Erythroblast (primary cell): ENCODE results near the gene NYAP1.

Experiments used
- GATA1 ChIP-seq: IDR thresholded peaks from 2 replicates; pipeline ENCODE4 v1.6.1; 2011; ENCODE audit warnings: low read depth, mild to moderate bottlenecking, control low read depth, low read length, moderate library complexity
- POLR2A ChIP-seq: IDR thresholded peaks from 2 replicates; pipeline ENCODE4 v1.6.1; 2011; ENCODE audit warnings: mild to moderate bottlenecking, low read length

DNA sequence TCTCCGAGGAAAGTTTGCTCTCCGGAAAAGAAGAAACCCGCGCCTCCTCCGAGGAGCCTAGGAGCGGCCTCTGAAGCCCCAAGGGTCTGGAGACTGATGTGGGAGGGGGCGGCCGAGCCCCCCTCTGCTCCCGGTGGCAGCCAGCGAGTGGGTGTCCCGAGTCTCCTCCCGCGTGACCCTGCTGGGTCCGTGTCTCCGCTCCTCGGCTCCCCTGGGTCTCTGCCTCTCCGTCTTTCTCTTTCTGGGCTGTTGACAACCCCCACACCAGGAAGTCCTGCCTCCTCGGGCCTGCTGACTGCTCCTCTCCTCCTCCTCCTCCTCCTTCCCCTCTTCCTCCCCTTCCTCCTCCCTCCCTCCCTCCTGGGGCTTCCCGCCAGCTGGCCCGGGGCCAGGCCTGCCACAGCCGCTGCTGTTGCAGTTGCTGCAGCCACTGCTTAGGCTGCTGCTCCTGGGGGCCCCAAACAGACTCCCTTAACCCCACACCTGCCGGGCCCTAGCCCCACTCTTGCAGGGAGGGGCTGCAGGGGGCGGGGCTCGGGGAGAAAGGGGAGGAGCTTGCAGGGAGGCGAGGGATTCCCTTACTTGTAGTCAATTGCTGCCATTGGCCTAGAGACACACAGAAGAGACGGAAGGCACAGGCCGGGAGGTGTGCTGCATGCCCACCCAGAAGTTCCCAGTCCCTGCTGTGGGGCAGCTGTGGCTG lies 4.6 kb upstream of the NYAP1 start, which contains the start of gene TSC22D4:
- peak; percentile 96 for TF ChIP-seq POLR2A
- TF ChIP-seq GATA1 = no peak
